Astrocyte of the spinal cord (primary cell): ENCODE results near the gene RBSN.

ENCODE experiments used
- DNase-seq: peaks from one replicate; pipeline ENCODE4 v3.0.0; 2011; ENCODE audit warnings: low read depth, low spot score
- H3K4me3 ChIP-seq: 2 replicates; pipeline ENCODE4 v1.5.1; 2011; ENCODE audit warnings: low read depth, mild to moderate bottlenecking, low read length, moderate library complexity
- CTCF ChIP-seq: IDR thresholded peaks from 2 replicates; pipeline ENCODE4 v1.5.1; 2012; ENCODE audit warnings: low read depth, mild to moderate bottlenecking, low read length, inconsistent platforms
- in situ Hi-C: cut with HindIII; loops from 2 replicates; pipeline ENCODE4 v1.10.0; 2017; ENCODE audit warnings: low sequenced_read_pairs

The RBSN gene

GRCh38 chr3:15071699-15072098, 27.2 kb downstream of the RBSN start:
- no peak overlapping the region for H3K4me3 ChIP-seq
- no peak for DNase-seq
- in situ Hi-C loops = no loop called here
- TF ChIP-seq CTCF = no peak

GRCh38 chr3:15069441-15069840, 29.5 kb downstream of the RBSN start:
- no peak for DNase-seq
- TF ChIP-seq CTCF = no peak
- H3K4me3 ChIP-seq = no peak overlapping the region
- in situ Hi-C loops = no loop called here

GRCh38 chr3:15066467-15066866, 32.5 kb downstream of the RBSN start:
- in situ Hi-C loops = no loop called here
- no peak for DNase-seq
- H3K4me3 ChIP-seq = no peak overlapping the region
- no peak for TF ChIP-seq CTCF

- H3K4me3 ChIP-seq = peak overlapping the region; percentile 92
- in situ Hi-C loops = no loop called here
- no peak for TF ChIP-seq CTCF
- no peak for DNase-seq
Measured at GRCh38 chr3:15065550-15066007, 33.4 kb downstream of the RBSN start.

- no peak for TF ChIP-seq CTCF
- H3K4me3 ChIP-seq = peak within 1 kb of the TSS; percentile 92
- peak; percentile 95 for DNase-seq
- in situ Hi-C loops = no loop called here
Measured at GRCh38 chr3:15064835-15065549, 34.0 kb downstream of the RBSN start, which contains the start of gene MRPS25. Gene MRPS25 (minus strand): TSS chr3:15065315. CDS start chr3:15065194, 121 bp downstream.

GRCh38 chr3:15064299-15064834, 34.6 kb downstream of the RBSN start:
- peak; percentile 29 for DNase-seq
- peak overlapping the region; percentile 92 for H3K4me3 ChIP-seq
- no peak for TF ChIP-seq CTCF
- in situ Hi-C loops = no loop called here
